HepG2 (cell line): ENCODE data around the gene MAMDC2. TPM values are rescaled to one million over a fixed set of nuclear protein-coding genes. Genes with fewer than 3 reads are reported as not detected.

Experiments used
- ATAC-seq: fragments of 200-7000 bp; cut with Tn5 transposase; 3 replicates; pipeline ENCODE4 v1.9.1; 2020; ENCODE audit warnings: mild to moderate bottlenecking, moderate library complexity
- BruUV-seq: library from RNA; stranded (reverse); fragments of 400-500 nt; replicated peaks from 2 replicates; lab custom pipeline; 2021; lab: Mats Ljungman, UMichigan
- CTCF ChIA-PET: fragments of 300-600 bp; formaldehyde crosslinking; extraction: SDS; loops from one replicate; lab custom pipeline; 2021; ENCODE audit warnings: low total read pairs, inconsistent platforms, low intra/inter-chr PET ratio; lab: Yijun Ruan, JAX
- POLR2A ChIA-PET: fragments of 350-600 bp; sonication (Branson Sonifier 250); formaldehyde crosslinking; loops from one replicate; lab custom pipeline; 2020; ENCODE audit warnings: antibody characterized with exemption, inconsistent platforms; lab: Yijun Ruan, JAX
- DNase-seq: peaks from one replicate; pipeline ENCODE4 v3.0.0-alpha.2; 2015; ENCODE audit warnings: low spot score
- FAIRE-seq: peaks from 3 replicates; lab custom pipeline; 2011; peaks lifted over from hg19 to GRCh38; lab: Jason Lieb, UNC
- H2AFZ ChIP-seq: one replicate; pipeline ENCODE4 v1.6.1; 2011; ENCODE audit warnings: low read length, inconsistent platforms
- H3K27ac ChIP-seq: fragments of 300-600 bp; 3 replicates; pipeline ENCODE4 v1.8.0; 2011; ENCODE audit warnings: mixed run types, mild to moderate bottlenecking, mixed read lengths, low read length, inconsistent platforms; ENCODE audit not compliant: insufficient read depth; ENCODE audit errors: extremely low read length
- H3K27me3 ChIP-seq, 2 experiments: fragments of 200-600 bp in 1 of 2; 2 replicates in 1 of 2; 3 replicates in 1 of 2; pipeline versions ENCODE4 v1.6.0 to v1.8.0; 2011; ENCODE audit warnings: low read length in 2 of 2, mild to moderate bottlenecking in 2 of 2, moderate library complexity in 2 of 2, inconsistent platforms in 1 of 2; ENCODE audit not compliant: insufficient read depth in 2 of 2, control insufficient read depth in 1 of 2
- H3K36me3 ChIP-seq, 2 experiments: fragments of 200-600 bp in 1 of 2; replicated peaks in 1 of 2; 2 replicates in 1 of 2; 3 replicates in 1 of 2; pipeline versions ENCODE4 v1.5.1 to v1.8.0; 2011; ENCODE audit warnings: low read length in 2 of 2, inconsistent platforms in 1 of 2; ENCODE audit not compliant: insufficient read depth in 2 of 2, control insufficient read depth in 1 of 2
- H3K4me1 ChIP-seq: 2 replicates; pipeline ENCODE4 v1.5.1; 2012; ENCODE audit warnings: low read length, inconsistent platforms; ENCODE audit not compliant: insufficient read depth
- H3K4me2 ChIP-seq: 2 replicates; pipeline ENCODE4 v1.6.0; 2011; ENCODE audit warnings: low read depth, low read length, inconsistent platforms
- H3K4me3 ChIP-seq, 3 experiments: fragments of 200-600 bp in 1 of 3; sonication (generic), shearing (Covaris generic) in 1 of 3; replicated peaks in 1 of 3; 2 replicates each; pipeline ENCODE4 v1.5.1; 2011 to 2016; ENCODE audit warnings: low read length in 3 of 3, inconsistent platforms in 2 of 3, low read depth in 2 of 3, mild to moderate bottlenecking in 2 of 3, control low read depth in 1 of 3, mixed read lengths in 1 of 3; ENCODE audit not compliant: insufficient read depth in 1 of 3
- H3K79me2 ChIP-seq: one replicate; pipeline ENCODE4 v1.6.1; 2011; ENCODE audit warnings: low read length, inconsistent platforms; ENCODE audit not compliant: insufficient read depth
- H3K9ac ChIP-seq: 2 replicates; pipeline ENCODE4 v1.6.0; 2011; ENCODE audit warnings: mild to moderate bottlenecking, low read depth, low read length, inconsistent platforms; ENCODE audit not compliant: insufficient read depth
- H3K9me3 ChIP-seq: 2 replicates; pipeline ENCODE4 v1.5.1; 2012; ENCODE audit warnings: mild to moderate bottlenecking, low read length
- H4K20me1 ChIP-seq: 2 replicates; pipeline ENCODE4 v1.6.0; 2011; ENCODE audit warnings: inconsistent platforms, mild to moderate bottlenecking, low read length, moderate library complexity; ENCODE audit not compliant: insufficient read depth
- ATF7 ChIP-seq, 2 experiments: fragments of 450-650 bp in 1 of 2; sonication (generic) in 1 of 2; formaldehyde crosslinking in 1 of 2; IDR thresholded peaks; 2 replicates each; pipeline versions ENCODE4 v1.4.0 to v1.6.1; 2016 to 2020; ENCODE audit warnings: antibody characterized with exemption in 1 of 2, mild to moderate bottlenecking in 1 of 2, missing genetic modification reagents in 1 of 2
- CCAR2 ChIP-seq: fragments of 200-400 bp; formaldehyde crosslinking; optimal IDR thresholded peaks from 2 replicates; pipeline ENCODE3; 2018; ENCODE audit warnings: low read depth, mild to moderate bottlenecking, low read length, moderate library complexity
- CEBPB ChIP-seq: IDR thresholded peaks from 2 replicates; pipeline ENCODE4 v1.6.1; 2011; ENCODE audit warnings: low read depth, low read length, improper control_type of control experiment, borderline replicate concordance
- FOXK2 ChIP-seq: fragments of 450-650 bp; IDR thresholded peaks from 2 replicates; pipeline ENCODE4 v1.6.1; 2016
- POGZ ChIP-seq: sonication (generic); formaldehyde crosslinking; IDR thresholded peaks from 2 replicates; pipeline ENCODE4 v1.4.0; 2020; ENCODE audit warnings: mild to moderate bottlenecking, missing genetic modification reagents
- SALL1 ChIP-seq: sonication (generic); formaldehyde crosslinking; IDR thresholded peaks from 2 replicates; pipeline ENCODE4 v1.8.0; 2022; ENCODE audit warnings: mild to moderate bottlenecking, missing genetic modification reagents
- ZMYM2 ChIP-seq: sonication (generic); formaldehyde crosslinking; IDR thresholded peaks from 2 replicates; pipeline ENCODE4 v1.8.0; 2022; ENCODE audit warnings: mild to moderate bottlenecking, missing genetic modification reagents
- ZMYM4 ChIP-seq: sonication (generic); formaldehyde crosslinking; IDR thresholded peaks from 2 replicates; pipeline ENCODE4 v1.8.1; 2023; ENCODE audit warnings: mild to moderate bottlenecking, missing genetic modification reagents
- ZNF44 ChIP-seq: sonication (generic); formaldehyde crosslinking; IDR thresholded peaks from 2 replicates; pipeline ENCODE4 v1.5.1; 2020; ENCODE audit warnings: mild to moderate bottlenecking, missing genetic modification reagents
- ZNF501 ChIP-seq: sonication (generic); formaldehyde crosslinking; IDR thresholded peaks from 2 replicates; pipeline ENCODE4 v1.5.1; 2020; ENCODE audit warnings: mild to moderate bottlenecking, moderate library complexity, missing genetic modification reagents
- WGBS: methylation state at CpG from one replicate; pipeline ENCODE4 v1.1.6; 2017; ENCODE audit warnings: low lambda C conversion rate; 5-methylcytosine and 5-hydroxymethylcytosine counted together
- in situ Hi-C: cut with HindIII; loops from 2 replicates; pipeline ENCODE4 v1.10.0; 2017; ENCODE audit warnings: low pct_unique_long_range_greater_than_20kb; ENCODE audit not compliant: extremely low pct_ligation_motif_present
- intact Hi-C: fragments of 100-400 bp; cut with micrococcal nuclease; formaldehyde crosslinking; loops from one replicate; pipeline ENCODE4 v1.10.0; 2022; ENCODE audit not compliant: unreplicated experiment
- polyA plus RNA-seq, 8 experiments: library from polyadenylated mRNA; depleted of rRNA in 3 of 8; stranded (reverse) in 7 of 8; unstranded in 1 of 8; fragments of >200 nt; fragmentation: Illumina TruSeq in 4 of 8; extraction: Trizol in 4 of 8; gene quantifications; 2 replicates each; pipeline versions ENCODE4 v1.2.1 to v1.2.3, GENCODE V29; 2011 to 2016; ENCODE audit warnings: low read depth in 4 of 8, missing spikeins in 1 of 8, mixed read lengths in 1 of 8; ENCODE audit not compliant: insufficient read depth in 1 of 8
- total RNA-seq, 5 experiments: library from RNA; depleted of rRNA; stranded (reverse); fragments of >200 nt; fragmentation: Illumina TruSeq; extraction: Trizol; gene quantifications; 2 replicates each; pipeline ENCODE4 v1.2.3, GENCODE V29; 2016; ENCODE audit warnings: low read depth in 1 of 5
- TF ChIP-seq, protein P1 (sequence below): sonication (generic); formaldehyde crosslinking; IDR thresholded peaks from 2 replicates; pipeline ENCODE4 v1.4.0; 2020; ENCODE audit warnings: missing genetic modification reagents, mild to moderate bottlenecking, borderline replicate concordance
- TF ChIP-seq, protein P2 (sequence below): sonication (generic); formaldehyde crosslinking; IDR thresholded peaks from 2 replicates; pipeline ENCODE4 v1.4.0; 2020; ENCODE audit warnings: missing genetic modification reagents
- TF ChIP-seq, protein P3 (sequence below): sonication (generic); formaldehyde crosslinking; IDR thresholded peaks from 2 replicates; pipeline ENCODE4 v1.5.0; 2020; ENCODE audit warnings: mild to moderate bottlenecking, missing genetic modification reagents
- TF ChIP-seq, protein P4 (sequence below): sonication (generic); formaldehyde crosslinking; IDR thresholded peaks from 2 replicates; pipeline ENCODE4 v1.5.0; 2020; ENCODE audit warnings: missing genetic modification reagents, mild to moderate bottlenecking, borderline replicate concordance
- TF ChIP-seq, protein P5 (sequence below): sonication (generic); formaldehyde crosslinking; IDR thresholded peaks from 2 replicates; pipeline ENCODE4 v1.5.1; 2020; ENCODE audit warnings: mild to moderate bottlenecking, missing genetic modification reagents

The MAMDC2 gene
- total and polyA plus RNA-seq, 2 of the 13 experiments (the other 11 are each of a cell fraction or from before 2014, with no cell fraction given), result not detected

DNA sequence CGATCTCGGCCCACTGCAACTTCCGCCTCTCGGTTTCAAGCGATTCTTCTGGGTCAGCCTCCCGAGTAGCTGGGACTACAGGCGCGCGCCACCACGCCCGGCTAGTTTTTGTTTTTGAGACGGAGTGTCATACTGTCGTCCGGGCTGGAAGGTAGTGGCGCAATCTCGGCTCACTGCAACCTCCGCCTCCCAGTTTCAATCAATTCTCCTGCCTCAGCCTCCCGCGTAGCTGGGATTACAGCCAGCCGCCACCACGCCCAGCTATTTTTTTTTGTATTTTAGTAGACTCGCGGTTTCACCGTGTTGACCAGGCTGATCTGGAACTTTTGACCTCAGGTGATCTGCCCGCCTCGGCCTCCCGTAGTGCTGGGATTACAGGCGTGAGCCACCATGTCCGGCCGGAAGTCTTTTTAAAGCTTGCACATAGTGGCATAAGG lies 216.4 kb downstream of the MAMDC2 start:
- Histone ChIP-seq H3K36me3 (peaks cover 0 to 16% of the 10 kb centered on the region in 2 experiments; a peak in 3 of 5 replicates), H3K4me2 (peak overlapping the region; percentile 75), H3K9me3 (no peaks in the 10 kb centered on the region), H3K79me2 (peaks cover 68% of the 10 kb centered on the region), H3K4me1 (peaks cover 63% of the 10 kb centered on the region), H3K27me3 (no peaks in the 10 kb centered on the region; a peak in 2 of 5 replicates), H4K20me1 (peaks cover 26% of the 10 kb centered on the region; the same call in 1 of the 2 replicates), H3K27ac (peak overlapping the region; percentile 96), H2AFZ (no peak overlapping the region), H3K4me3 (peak overlapping the region; percentile 84 to 99 (median 95)), H3K9ac (peak overlapping the region; percentile 98)
- ChIA-PET CTCF (no interaction called here), POLR2A (no interaction called here)
- no peak for ATAC-seq
- no TSS peak for BruUV-seq
- 17% methylated on average over 29 of the region's 30 CpGs for WGBS
- intact Hi-C loops, result no loop called here
- no peak for FAIRE-seq
- DNase-seq, result no peak
- in situ Hi-C loops, result loop anchor here (10.0 kb wide), 1 partner anchor 155 kb away; the partner anchor contains the start of gene KLF9
- TF ChIP-seq, protein P1, sequence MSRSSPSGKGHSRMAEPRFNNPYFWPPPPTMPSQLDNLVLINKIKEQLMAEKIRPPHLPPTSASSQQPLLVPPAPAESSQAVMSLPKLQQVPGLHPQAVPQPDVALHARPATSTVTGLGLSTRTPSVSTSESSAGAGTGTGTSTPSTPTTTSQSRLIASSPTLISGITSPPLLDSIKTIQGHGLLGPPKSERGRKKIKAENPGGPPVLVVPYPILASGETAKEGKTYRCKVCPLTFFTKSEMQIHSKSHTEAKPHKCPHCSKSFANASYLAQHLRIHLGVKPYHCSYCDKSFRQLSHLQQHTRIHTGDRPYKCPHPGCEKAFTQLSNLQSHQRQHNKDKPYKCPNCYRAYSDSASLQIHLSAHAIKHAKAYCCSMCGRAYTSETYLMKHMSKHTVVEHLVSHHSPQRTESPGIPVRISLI, result peak; percentile 40; the same call in 1 of the 2 replicates
- TF ChIP-seq, protein P2, sequence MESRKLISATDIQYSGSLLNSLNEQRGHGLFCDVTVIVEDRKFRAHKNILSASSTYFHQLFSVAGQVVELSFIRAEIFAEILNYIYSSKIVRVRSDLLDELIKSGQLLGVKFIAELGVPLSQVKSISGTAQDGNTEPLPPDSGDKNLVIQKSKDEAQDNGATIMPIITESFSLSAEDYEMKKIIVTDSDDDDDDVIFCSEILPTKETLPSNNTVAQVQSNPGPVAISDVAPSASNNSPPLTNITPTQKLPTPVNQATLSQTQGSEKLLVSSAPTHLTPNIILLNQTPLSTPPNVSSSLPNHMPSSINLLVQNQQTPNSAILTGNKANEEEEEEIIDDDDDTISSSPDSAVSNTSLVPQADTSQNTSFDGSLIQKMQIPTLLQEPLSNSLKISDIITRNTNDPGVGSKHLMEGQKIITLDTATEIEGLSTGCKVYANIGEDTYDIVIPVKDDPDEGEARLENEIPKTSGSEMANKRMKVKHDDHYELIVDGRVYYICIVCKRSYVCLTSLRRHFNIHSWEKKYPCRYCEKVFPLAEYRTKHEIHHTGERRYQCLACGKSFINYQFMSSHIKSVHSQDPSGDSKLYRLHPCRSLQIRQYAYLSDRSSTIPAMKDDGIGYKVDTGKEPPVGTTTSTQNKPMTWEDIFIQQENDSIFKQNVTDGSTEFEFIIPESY (CRISPR knock-in tag), result peak; percentile 72
- TF ChIP-seq FOXK2 (no peak), ZMYM4 (CRISPR knock-in tag) (peak; percentile 14; the same call in 1 of the 2 replicates), CCAR2 (no peak), POGZ (peak; percentile 59; the same call in 1 of the 2 replicates), ATF7 (IDR thresholded peaks at IDR 0.05) (no peak), ATF7 (CRISPR knock-in tag; IDR thresholded peaks at IDR 0.05) (no peak), ZNF44 (CRISPR knock-in tag) (no peak), SALL1 (CRISPR knock-in tag) (0 out of 2 replicates have a peak, but pooled peaks have one; percentile 8), ZMYM2 (CRISPR knock-in tag) (0 out of 2 replicates have a peak, but pooled peaks have one; percentile 23), CEBPB (peak; percentile 69), ZNF501 (CRISPR knock-in tag) (peak; percentile 26; the same call in 1 of the 2 replicates)
- TF ChIP-seq, protein P3, sequence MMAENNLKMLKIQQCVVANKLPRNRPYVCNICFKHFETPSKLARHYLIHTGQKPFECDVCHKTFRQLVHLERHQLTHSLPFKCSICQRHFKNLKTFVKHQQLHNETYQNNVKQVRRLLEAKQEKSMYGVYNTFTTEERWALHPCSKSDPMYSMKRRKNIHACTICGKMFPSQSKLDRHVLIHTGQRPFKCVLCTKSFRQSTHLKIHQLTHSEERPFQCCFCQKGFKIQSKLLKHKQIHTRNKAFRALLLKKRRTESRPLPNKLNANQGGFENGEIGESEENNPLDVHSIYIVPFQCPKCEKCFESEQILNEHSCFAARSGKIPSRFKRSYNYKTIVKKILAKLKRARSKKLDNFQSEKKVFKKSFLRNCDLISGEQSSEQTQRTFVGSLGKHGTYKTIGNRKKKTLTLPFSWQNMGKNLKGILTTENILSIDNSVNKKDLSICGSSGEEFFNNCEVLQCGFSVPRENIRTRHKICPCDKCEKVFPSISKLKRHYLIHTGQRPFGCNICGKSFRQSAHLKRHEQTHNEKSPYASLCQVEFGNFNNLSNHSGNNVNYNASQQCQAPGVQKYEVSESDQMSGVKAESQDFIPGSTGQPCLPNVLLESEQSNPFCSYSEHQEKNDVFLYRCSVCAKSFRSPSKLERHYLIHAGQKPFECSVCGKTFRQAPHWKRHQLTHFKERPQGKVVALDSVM (CRISPR knock-in tag), result peak; percentile 94
- TF ChIP-seq, protein P4, sequence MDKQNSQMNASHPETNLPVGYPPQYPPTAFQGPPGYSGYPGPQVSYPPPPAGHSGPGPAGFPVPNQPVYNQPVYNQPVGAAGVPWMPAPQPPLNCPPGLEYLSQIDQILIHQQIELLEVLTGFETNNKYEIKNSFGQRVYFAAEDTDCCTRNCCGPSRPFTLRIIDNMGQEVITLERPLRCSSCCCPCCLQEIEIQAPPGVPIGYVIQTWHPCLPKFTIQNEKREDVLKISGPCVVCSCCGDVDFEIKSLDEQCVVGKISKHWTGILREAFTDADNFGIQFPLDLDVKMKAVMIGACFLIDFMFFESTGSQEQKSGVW, result no peak
- TF ChIP-seq, protein P5, sequence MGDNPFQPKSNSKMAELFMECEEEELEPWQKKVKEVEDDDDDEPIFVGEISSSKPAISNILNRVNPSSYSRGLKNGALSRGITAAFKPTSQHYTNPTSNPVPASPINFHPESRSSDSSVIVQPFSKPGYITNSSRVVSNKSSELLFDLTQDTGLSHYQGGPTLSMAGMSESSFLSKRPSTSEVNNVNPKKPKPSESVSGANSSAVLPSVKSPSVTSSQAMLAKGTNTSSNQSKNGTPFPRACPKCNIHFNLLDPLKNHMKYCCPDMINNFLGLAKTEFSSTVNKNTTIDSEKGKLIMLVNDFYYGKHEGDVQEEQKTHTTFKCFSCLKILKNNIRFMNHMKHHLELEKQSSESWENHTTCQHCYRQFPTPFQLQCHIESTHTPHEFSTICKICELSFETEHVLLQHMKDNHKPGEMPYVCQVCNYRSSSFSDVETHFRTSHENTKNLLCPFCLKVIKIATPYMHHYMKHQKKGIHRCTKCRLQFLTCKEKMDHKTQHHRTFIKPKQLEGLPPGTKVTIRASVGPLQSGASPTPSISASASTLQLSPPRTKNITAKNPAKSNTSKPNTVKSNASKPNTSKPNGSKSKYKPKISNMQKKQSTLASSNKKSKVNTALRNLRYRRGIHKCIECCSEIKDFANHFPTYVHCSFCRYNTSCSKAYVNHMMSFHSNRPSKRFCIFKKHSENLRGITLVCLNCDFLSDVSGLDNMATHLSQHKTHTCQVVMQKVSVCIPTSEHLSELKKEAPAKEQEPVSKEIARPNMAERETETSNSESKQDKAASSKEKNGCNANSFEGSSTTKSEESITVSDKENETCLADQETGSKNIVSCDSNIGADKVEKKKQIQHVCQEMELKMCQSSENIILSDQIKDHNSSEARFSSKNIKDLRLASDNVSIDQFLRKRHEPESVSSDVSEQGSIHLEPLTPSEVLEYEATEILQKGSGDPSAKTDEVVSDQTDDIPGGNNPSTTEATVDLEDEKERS (CRISPR knock-in tag), result peak; percentile 77
